ENCODE measurements around the gene TRPV4. TPM values are rescaled to one million over a fixed set of nuclear protein-coding genes. Genes with fewer than 3 reads are reported as not detected.

TRPV4 gene
- total and polyA plus RNA-seq, 9 of the 15 experiments (the other 6 are each of a cell fraction or from before 2014, with no cell fraction given), result 0.13 TPM; not detected in 8

DNA sequence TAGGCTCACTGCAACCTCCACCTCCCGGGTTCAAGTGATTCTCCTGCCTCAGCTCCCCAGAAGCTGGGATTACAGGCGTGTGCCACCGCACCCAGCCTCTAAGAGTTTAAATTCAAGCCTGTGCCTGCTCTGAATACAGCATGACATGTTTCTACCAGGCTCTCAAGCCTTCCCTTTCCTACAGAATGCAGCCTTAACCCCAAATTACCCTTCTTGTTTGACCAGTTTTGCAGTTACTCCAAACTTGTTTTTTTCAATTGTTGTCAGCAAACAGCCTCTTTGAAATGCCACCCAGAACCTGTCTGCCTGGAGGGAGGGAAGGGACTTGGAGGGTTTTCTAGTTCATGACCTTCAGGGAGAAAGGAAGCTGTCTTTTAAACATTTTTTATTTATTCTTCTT, 31.7 kb upstream of the TRPV4 start:
- Histone ChIP-seq H3K36me3 (ENCODE audit: control insufficient read depth, insufficient read depth, low read length) (no peaks in the 10 kb centered on the region), H3K27me3 (ENCODE audit: control insufficient read depth in 2 of 2, insufficient read depth in 2 of 2, low read length in 2 of 2) (peaks cover 0 to 14% of the 10 kb centered on the region in 2 experiments; a peak in 2 of 5 replicates), H3K4me3 (no peak overlapping the region), H3K4me1 (replicated peaks in 1 of 2; ENCODE audit: control insufficient read depth in 2 of 2, insufficient read depth in 2 of 2, low read length in 2 of 2) (no peaks in the 10 kb centered on the region; a peak in 2 of 5 replicates), H3K4me2 (ENCODE audit: insufficient read depth, low read length) (no peak overlapping the region), H3K9ac (ENCODE audit: insufficient read depth in 1 of 2, low read depth in 2 of 2, low read length in 2 of 2) (no peak overlapping the region), H3K9me1 (ENCODE audit: control insufficient read depth, insufficient read depth, low read length) (no peaks in the 10 kb centered on the region), H3K79me2 (ENCODE audit: control insufficient read depth, insufficient read depth, low read length) (no peaks in the 10 kb centered on the region), H3K9me3 (replicated peaks; ENCODE audit: control insufficient read depth, insufficient read depth, low read depth, low read length) (no peaks in the 10 kb centered on the region), H4K20me1 (replicated peaks; ENCODE audit: control insufficient read depth, insufficient read depth, low read length) (no peaks in the 10 kb centered on the region), H2AFZ (ENCODE audit: low read depth, low read length) (no peak overlapping the region), H3K27ac (ENCODE audit: extremely low read depth, low read depth, low read length) (no peak overlapping the region)
- ATAC-seq (no peak), DNase-seq (ENCODE audit: extremely low read depth in 1 of 4, low spot score in 3 of 4) (no peak), FAIRE-seq (no peak)
- in situ Hi-C loops (cut with MboI) (no loop called here), intact Hi-C loops (cut with micrococcal nuclease) (no loop called here)
- CTCF ChIA-PET (ENCODE audit: low intra/inter-chr PET ratio), result no interaction called here
- BruUV-seq (replicated peaks), result no TSS peak
- 9% methylated on average over 3 of the region's 3 CpGs for WGBS (ENCODE audit: insufficient coverage, low coverage, missing lambda C conversion rate)
- POLR2A ChIA-PET, result interaction anchor here (0.6 kb wide), 2 partner anchors 270 to 797 kb away, joined by 3 read pairs; no protein-coding TSS in a partner anchor
- no peak for TF ChIP-seq BRD4 (IDR thresholded peaks at IDR 0.05)
- TF ChIP-seq MAX (CRISPR knock-in tag; IDR thresholded peaks at IDR 0.05), result no peak
- no peak for TF ChIP-seq FOSL1 (tag; conservative IDR thresholded peaks at IDR 0.05)
- no peak for TF ChIP-seq BACH1 (tag; IDR thresholded peaks at IDR 0.05)
- TF ChIP-seq BHLHE40 (IDR thresholded peaks at IDR 0.05; ENCODE audit: low read length), result no peak
- no peak for TF ChIP-seq SMARCB1 (IDR thresholded peaks at IDR 0.05; ENCODE audit: insufficient read length, low read depth)
- TF ChIP-seq ZNF511 (CRISPR knock-in tag; IDR thresholded peaks at IDR 0.05), result no peak
- no peak for TF ChIP-seq MAZ (CRISPR knock-in tag; conservative IDR thresholded peaks at IDR 0.05 in 1 of 2, IDR thresholded peaks at IDR 0.05 in 1 of 2)
- no peak for TF ChIP-seq SAFB2 (IDR thresholded peaks at IDR 0.05; ENCODE audit: borderline replicate concordance, low read depth, low read length, severe bottlenecking)
- TF ChIP-seq ZFP36 (IDR thresholded peaks at IDR 0.05; ENCODE audit: low read depth, low read length, partially characterized antibody), result no peak
- no peak for TF ChIP-seq RBM34 (IDR thresholded peaks at IDR 0.05; ENCODE audit: borderline replicate concordance, insufficient read depth, low read length)
- no peak for TF ChIP-seq CEBPZ (IDR thresholded peaks at IDR 0.05; ENCODE audit: borderline replicate concordance, low read depth, low read length)
- no peak for TF ChIP-seq IRF1 (CRISPR knock-in tag; IDR thresholded peaks at IDR 0.05; ENCODE audit: borderline replicate concordance)
- TF ChIP-seq RNF219 (CRISPR knock-in tag; IDR thresholded peaks at IDR 0.05), result no peak
